ENCODE data around the gene EHMT1.

The EHMT1 gene

DNA sequence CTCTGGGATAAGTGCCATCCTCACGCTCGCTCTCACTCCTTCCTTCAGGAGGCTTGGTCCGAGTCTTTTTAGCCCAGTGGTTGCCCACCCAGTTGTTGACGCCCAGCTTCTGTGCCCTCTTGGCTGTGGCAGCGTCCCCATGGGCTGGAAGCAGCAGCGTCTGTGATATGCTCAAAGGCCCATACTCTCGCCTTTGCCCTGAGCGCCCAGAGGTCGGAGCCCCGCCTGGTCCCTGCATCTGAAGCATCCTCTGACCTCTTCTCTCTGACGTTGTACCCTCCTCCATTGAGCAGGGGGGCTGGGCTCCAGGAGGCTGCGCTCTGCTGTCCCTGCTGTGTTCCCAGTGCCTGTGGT is 180.8 kb downstream of the EHMT1 start:
- Histone ChIP-seq H3K36me3 (ENCODE audit: control insufficient read depth, insufficient read depth, low read length) (no peaks in the 10 kb centered on the region), H3K4me1 (no peaks in the 10 kb centered on the region)

GRCh38 chr9:137800196-137801022 is 181.6 kb downstream of the EHMT1 start:
- no peaks in the 10 kb centered on the region for H3K27me3 ChIP-seq (ENCODE audit: control insufficient read depth, insufficient read depth, low read length)
- H3K4me1 ChIP-seq, result no peaks in the 10 kb centered on the region
- H3K4me2 ChIP-seq (ENCODE audit: low read length), result no peak overlapping the region
- no peak overlapping the region for H3K27ac ChIP-seq
- no peaks in the 10 kb centered on the region for H3K36me3 ChIP-seq (ENCODE audit: control insufficient read depth, insufficient read depth, low read length)
- H3K9ac ChIP-seq, result no peak overlapping the region
- no peak overlapping the region for H3K4me3 ChIP-seq (ENCODE audit: low read depth, low read length)
- H3K79me2 ChIP-seq, result no peaks in the 10 kb centered on the region
- no peak overlapping the region for H2AFZ ChIP-seq
- TF ChIP-seq, protein P1, sequence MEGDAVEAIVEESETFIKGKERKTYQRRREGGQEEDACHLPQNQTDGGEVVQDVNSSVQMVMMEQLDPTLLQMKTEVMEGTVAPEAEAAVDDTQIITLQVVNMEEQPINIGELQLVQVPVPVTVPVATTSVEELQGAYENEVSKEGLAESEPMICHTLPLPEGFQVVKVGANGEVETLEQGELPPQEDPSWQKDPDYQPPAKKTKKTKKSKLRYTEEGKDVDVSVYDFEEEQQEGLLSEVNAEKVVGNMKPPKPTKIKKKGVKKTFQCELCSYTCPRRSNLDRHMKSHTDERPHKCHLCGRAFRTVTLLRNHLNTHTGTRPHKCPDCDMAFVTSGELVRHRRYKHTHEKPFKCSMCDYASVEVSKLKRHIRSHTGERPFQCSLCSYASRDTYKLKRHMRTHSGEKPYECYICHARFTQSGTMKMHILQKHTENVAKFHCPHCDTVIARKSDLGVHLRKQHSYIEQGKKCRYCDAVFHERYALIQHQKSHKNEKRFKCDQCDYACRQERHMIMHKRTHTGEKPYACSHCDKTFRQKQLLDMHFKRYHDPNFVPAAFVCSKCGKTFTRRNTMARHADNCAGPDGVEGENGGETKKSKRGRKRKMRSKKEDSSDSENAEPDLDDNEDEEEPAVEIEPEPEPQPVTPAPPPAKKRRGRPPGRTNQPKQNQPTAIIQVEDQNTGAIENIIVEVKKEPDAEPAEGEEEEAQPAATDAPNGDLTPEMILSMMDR (IDR thresholded peaks at IDR 0.05), result no peak
- H3K9me3 ChIP-seq (ENCODE audit: control insufficient read depth, low read length), result no peaks in the 10 kb centered on the region

More for the DNA sequence above, 180.8 kb downstream of the EHMT1 start:
- Histone ChIP-seq H3K4me2 (ENCODE audit: low read length) (no peak overlapping the region), H3K9me3 (ENCODE audit: control insufficient read depth, low read length) (no peaks in the 10 kb centered on the region), H3K79me2 (no peaks in the 10 kb centered on the region), H3K4me3 (ENCODE audit: low read depth, low read length) (no peak overlapping the region), H3K27me3 (ENCODE audit: control insufficient read depth, insufficient read depth, low read length) (no peaks in the 10 kb centered on the region), H3K9ac (no peak overlapping the region), H3K27ac (no peak overlapping the region), H2AFZ (no peak overlapping the region)
- TF ChIP-seq, protein P1 (IDR thresholded peaks at IDR 0.05), result no peak

- no peaks in the 10 kb centered on the region for H3K79me2 ChIP-seq
- no peak overlapping the region for H3K27ac ChIP-seq
- no peak overlapping the region for H3K9ac ChIP-seq
- no peaks in the 10 kb centered on the region for H3K9me3 ChIP-seq (ENCODE audit: control insufficient read depth, low read length)
- H3K4me2 ChIP-seq (ENCODE audit: low read length), result no peak overlapping the region
- no peak overlapping the region for H3K4me3 ChIP-seq (ENCODE audit: low read depth, low read length)
- H2AFZ ChIP-seq, result no peak overlapping the region
- TF ChIP-seq, protein P1 (IDR thresholded peaks at IDR 0.05), result no peak
- H3K36me3 ChIP-seq (ENCODE audit: control insufficient read depth, insufficient read depth, low read length), result no peaks in the 10 kb centered on the region
- H3K27me3 ChIP-seq (ENCODE audit: control insufficient read depth, insufficient read depth, low read length), result no peaks in the 10 kb centered on the region
- no peaks in the 10 kb centered on the region for H3K4me1 ChIP-seq
Observed at GRCh38 chr9:137801023-137801319, 182.2 kb downstream of the EHMT1 start.

DNA sequence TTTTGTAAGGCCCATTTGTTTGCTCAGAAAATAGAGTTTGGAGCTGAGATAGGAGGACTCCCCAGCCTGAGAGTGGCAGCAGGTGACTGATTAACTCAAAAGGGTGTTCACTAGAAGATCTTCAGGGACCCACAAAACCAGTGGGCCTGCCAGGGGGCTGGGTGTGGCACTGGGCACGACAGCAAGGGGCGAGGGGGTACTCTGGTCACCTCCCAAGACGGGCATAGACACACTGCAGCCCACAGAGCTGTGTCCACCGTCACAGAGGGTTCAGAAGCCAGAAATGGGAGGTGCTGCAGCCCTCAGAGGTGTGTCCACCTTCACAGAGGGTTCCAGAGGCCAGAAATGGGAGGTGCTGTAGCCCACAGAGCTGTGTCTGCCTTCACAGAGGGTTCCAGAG is 183.2 kb downstream of the EHMT1 start:
- Histone ChIP-seq H3K27me3 (ENCODE audit: control insufficient read depth, insufficient read depth, low read length) (no peaks in the 10 kb centered on the region), H3K4me3 (ENCODE audit: low read depth, low read length) (no peak overlapping the region), H3K36me3 (ENCODE audit: control insufficient read depth, insufficient read depth, low read length) (no peaks in the 10 kb centered on the region), H3K27ac (no peak overlapping the region), H3K79me2 (no peaks in the 10 kb centered on the region), H2AFZ (no peak overlapping the region), H3K9ac (no peak overlapping the region), H3K4me2 (ENCODE audit: low read length) (no peak overlapping the region), H3K9me3 (ENCODE audit: control insufficient read depth, low read length) (no peaks in the 10 kb centered on the region), H3K4me1 (no peaks in the 10 kb centered on the region)
- TF ChIP-seq, protein P1 (IDR thresholded peaks at IDR 0.05), result no peak
